ENCODE results near the gene SLC27A5. TPM values are rescaled to one million over a fixed set of nuclear protein-coding genes. Genes with fewer than 3 reads are reported as not detected.

The SLC27A5 gene
- total and polyA plus RNA-seq, 9 of the 15 experiments (the other 6 are each of a cell fraction or from before 2014, with no cell fraction given): 42.2 to 318 (median 64.7) TPM

GRCh38 chr19:58451358-58452101 is 60.3 kb downstream of the SLC27A5 start, which contains the start of gene ZNF324B (continued):
- TF ChIP-seq NKRF (IDR thresholded peaks at IDR 0.05; ENCODE audit: borderline replicate concordance): peak; percentile 78
- no peak for TF ChIP-seq TAF7 (tag; IDR thresholded peaks at IDR 0.05)
- no peak for TF ChIP-seq EWSR1 (IDR thresholded peaks at IDR 0.05; ENCODE audit: borderline replicate concordance, low read depth, partially characterized antibody)
- no peak; the same call in 1 of the 2 replicates for TF ChIP-seq ATF1 (CRISPR knock-in tag; IDR thresholded peaks at IDR 0.05)
- TF ChIP-seq ATF1 (tag; IDR thresholded peaks at IDR 0.05): peak; percentile 89
- TF ChIP-seq NR1H2 (CRISPR knock-in tag; IDR thresholded peaks at IDR 0.05): no peak
- TF ChIP-seq CREM (IDR thresholded peaks at IDR 0.05; ENCODE audit: low read depth): peak; percentile 86
- peak; percentile 82 for TF ChIP-seq POLR2A (conservative IDR thresholded peaks at IDR 0.05)
- TF ChIP-seq, protein P1, sequence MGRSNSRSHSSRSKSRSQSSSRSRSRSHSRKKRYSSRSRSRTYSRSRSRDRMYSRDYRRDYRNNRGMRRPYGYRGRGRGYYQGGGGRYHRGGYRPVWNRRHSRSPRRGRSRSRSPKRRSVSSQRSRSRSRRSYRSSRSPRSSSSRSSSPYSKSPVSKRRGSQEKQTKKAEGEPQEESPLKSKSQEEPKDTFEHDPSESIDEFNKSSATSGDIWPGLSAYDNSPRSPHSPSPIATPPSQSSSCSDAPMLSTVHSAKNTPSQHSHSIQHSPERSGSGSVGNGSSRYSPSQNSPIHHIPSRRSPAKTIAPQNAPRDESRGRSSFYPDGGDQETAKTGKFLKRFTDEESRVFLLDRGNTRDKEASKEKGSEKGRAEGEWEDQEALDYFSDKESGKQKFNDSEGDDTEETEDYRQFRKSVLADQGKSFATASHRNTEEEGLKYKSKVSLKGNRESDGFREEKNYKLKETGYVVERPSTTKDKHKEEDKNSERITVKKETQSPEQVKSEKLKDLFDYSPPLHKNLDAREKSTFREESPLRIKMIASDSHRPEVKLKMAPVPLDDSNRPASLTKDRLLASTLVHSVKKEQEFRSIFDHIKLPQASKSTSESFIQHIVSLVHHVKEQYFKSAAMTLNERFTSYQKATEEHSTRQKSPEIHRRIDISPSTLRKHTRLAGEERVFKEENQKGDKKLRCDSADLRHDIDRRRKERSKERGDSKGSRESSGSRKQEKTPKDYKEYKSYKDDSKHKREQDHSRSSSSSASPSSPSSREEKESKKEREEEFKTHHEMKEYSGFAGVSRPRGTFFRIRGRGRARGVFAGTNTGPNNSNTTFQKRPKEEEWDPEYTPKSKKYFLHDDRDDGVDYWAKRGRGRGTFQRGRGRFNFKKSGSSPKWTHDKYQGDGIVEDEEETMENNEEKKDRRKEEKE (IDR thresholded peaks at IDR 0.05; ENCODE audit: borderline replicate concordance in 1 of 2, control insufficient read depth in 1 of 2, low read depth in 2 of 2, low read length in 1 of 2): no peak
- TF ChIP-seq FOXP4 (CRISPR knock-in tag; IDR thresholded peaks at IDR 0.05; ENCODE audit: borderline replicate concordance): peak; percentile 38; the same call in 1 of the 2 replicates
- TF ChIP-seq HSF4 (CRISPR knock-in tag; IDR thresholded peaks at IDR 0.05; ENCODE audit: borderline replicate concordance): no peak
- TF ChIP-seq, protein P2, sequence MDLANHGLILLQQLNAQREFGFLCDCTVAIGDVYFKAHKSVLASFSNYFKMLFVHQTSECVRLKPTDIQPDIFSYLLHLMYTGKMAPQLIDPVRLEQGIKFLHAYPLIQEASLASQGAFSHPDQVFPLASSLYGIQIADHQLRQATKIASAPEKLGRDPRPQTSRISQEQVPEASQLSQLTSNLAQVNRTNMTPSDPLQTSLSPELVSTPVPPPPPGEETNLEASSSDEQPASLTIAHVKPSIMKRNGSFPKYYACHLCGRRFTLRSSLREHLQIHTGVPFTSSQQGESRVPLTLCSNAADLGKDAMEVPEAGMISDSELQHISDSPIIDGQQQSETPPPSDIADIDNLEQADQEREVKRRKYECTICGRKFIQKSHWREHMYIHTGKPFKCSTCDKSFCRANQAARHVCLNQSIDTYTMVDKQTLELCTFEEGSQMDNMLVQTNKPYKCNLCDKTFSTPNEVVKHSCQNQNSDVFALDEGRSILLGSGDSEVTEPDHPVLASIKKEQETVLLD (IDR thresholded peaks at IDR 0.05): 0 out of 2 replicates have a peak, but pooled peaks have one; percentile 35
- no peak for TF ChIP-seq NFIC (IDR thresholded peaks at IDR 0.05)
- TF ChIP-seq TRIM24 (IDR thresholded peaks at IDR 0.05): no peak
- no peak for TF ChIP-seq CC2D1A (IDR thresholded peaks at IDR 0.05)
- TF ChIP-seq SMAD3 (CRISPR knock-in tag; conservative IDR thresholded peaks at IDR 0.05): no peak
- no peak for TF ChIP-seq ZNF12 (CRISPR knock-in tag; IDR thresholded peaks at IDR 0.05)
- TF ChIP-seq MTA3 (IDR thresholded peaks at IDR 0.05; ENCODE audit: borderline replicate concordance): peak; percentile 49; the same call in 1 of the 2 replicates
- peak; percentile 97 for TF ChIP-seq GABPA (tag; conservative IDR thresholded peaks at IDR 0.05; ENCODE audit: low read depth)
- peak; percentile 68 for TF ChIP-seq NFYB (IDR thresholded peaks at IDR 0.05; ENCODE audit: extremely low read depth, insufficient read length)

Measured in K562 (cell line).